ENCODE data around the gene MIA3.
A peak's percentile ranks its signal among the peaks of the same experiment; 100 is the strongest.

MIA3 gene

GRCh38 chr1:222713091-222713961 is 95.4 kb downstream of the MIA3 start:
- Histone ChIP-seq H3K4me3 (peak overlapping the region; percentile 60 to 93 (median 80)), H3K27ac (peak overlapping the region; percentile 87 to 100 (median 98))

- Histone ChIP-seq H3K4me3 (no peak overlapping the region), H3K27ac (no peak overlapping the region)
Observed at GRCh38 chr1:222716393-222716792, 98.5 kb downstream of the MIA3 start.
